Mammary epithelial cell (primary cell): ENCODE results near the gene ABHD11.

Experiments
- EZH2 ChIP-seq: IDR thresholded peaks from 2 replicates; pipeline ENCODE4 v1.6.1; 2012; ENCODE audit warnings: low read length, inconsistent platforms, borderline replicate concordance
- TF ChIP-seq, protein P1 (sequence below), 2 donors: IDR thresholded peaks in 1 of 2; conservative IDR thresholded peaks in 1 of 2; 2 replicates each; pipeline ENCODE4 v1.5.1; 2011 to 2012; ENCODE audit warnings: inconsistent platforms in 2 of 2, low read length in 2 of 2, mild to moderate bottlenecking in 2 of 2, control low read depth in 1 of 2, low read depth in 1 of 2; ENCODE audit not compliant: insufficient read depth in 1 of 2; ENCODE audit errors: extremely low read depth in 1 of 2

DNA sequence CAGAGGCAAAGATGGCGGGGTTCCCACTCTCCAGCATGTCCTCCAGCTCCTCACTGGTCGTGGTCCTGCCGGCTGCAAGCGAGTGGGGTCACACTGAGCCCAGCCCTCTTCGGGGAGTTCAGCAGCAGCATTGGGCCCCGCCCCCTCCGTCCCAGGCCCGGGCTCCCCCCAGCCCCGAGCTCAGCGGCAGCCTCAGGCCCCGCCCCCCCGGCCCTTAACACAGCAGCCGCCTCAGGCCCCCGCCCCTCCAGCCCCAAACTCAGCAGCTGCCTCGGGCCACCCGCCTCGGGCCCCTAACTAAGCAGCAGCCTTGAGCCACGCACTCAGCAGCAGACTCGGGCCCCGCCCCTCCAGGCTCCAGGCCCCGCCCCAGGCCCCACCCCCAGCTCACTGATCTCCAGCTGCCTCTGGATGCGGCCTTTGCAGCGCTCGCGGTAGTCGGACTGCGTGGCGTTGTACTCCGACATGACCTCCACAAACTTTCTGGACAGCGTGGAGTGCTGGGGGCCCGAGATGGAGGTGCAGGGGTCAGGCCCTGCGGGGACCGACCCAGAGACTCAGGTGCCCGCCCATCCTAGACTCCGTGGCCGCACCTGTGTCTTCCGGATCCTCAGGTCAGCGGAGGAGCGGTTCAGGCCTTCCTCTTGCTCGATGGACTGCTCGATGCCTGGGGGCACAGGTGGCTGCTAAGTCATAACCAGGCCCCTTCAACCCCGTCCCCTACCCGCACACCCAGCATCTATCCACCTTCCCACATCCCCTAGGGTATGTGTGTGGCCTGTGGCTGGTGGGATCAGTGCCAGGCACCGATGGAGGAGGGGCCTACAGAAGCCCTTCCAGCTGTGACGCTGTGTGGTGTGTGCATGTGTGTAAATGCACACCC lies 34.6 kb downstream of the ABHD11 start:
- no peak for TF ChIP-seq EZH2
- TF ChIP-seq, protein P1, sequence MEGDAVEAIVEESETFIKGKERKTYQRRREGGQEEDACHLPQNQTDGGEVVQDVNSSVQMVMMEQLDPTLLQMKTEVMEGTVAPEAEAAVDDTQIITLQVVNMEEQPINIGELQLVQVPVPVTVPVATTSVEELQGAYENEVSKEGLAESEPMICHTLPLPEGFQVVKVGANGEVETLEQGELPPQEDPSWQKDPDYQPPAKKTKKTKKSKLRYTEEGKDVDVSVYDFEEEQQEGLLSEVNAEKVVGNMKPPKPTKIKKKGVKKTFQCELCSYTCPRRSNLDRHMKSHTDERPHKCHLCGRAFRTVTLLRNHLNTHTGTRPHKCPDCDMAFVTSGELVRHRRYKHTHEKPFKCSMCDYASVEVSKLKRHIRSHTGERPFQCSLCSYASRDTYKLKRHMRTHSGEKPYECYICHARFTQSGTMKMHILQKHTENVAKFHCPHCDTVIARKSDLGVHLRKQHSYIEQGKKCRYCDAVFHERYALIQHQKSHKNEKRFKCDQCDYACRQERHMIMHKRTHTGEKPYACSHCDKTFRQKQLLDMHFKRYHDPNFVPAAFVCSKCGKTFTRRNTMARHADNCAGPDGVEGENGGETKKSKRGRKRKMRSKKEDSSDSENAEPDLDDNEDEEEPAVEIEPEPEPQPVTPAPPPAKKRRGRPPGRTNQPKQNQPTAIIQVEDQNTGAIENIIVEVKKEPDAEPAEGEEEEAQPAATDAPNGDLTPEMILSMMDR (conservative IDR thresholded peaks at IDR 0.05 in 1 of 2, IDR thresholded peaks at IDR 0.05 in 1 of 2; ENCODE audit: extremely low read depth in 1 of 2, insufficient read depth in 1 of 2, low read depth in 1 of 2, low read length in 2 of 2): no peak
